GM18907 (cell line): Measurements from ENCODE around the gene ORAI1.
"Not testable (repeated sequence)": the region's sequence is repeated elsewhere in the genome, so short reads cannot be mapped to it uniquely, and the experiment has no call there.

ENCODE experiments used
- ATAC-seq: cut with Tn5 transposase; IDR thresholded peaks from one replicate; pipeline ENCODE4 v1.9.1; 2021; ENCODE audit warnings: mild to moderate bottlenecking, moderate library complexity; ENCODE audit not compliant: unreplicated experiment

Gene ORAI1

GRCh38 chr12:121641343-121641630, 15.0 kb downstream of the ORAI1 start:
- ATAC-seq: no peak

GRCh38 chr12:121648458-121649028, 22.2 kb downstream of the ORAI1 start:
- no peak for ATAC-seq

GRCh38 chr12:121649322-121649721, 23.0 kb downstream of the ORAI1 start:
- no peak for ATAC-seq

GRCh38 chr12:121649819-121650353, 23.6 kb downstream of the ORAI1 start:
- ATAC-seq: no peak

GRCh38 chr12:121651320-121651719, 25.0 kb downstream of the ORAI1 start:
- no peak for ATAC-seq

GRCh38 chr12:121652767-121653497, 26.6 kb downstream of the ORAI1 start:
- ATAC-seq: no peak

GRCh38 chr12:121653999-121654398, 27.7 kb downstream of the ORAI1 start:
- no peak for ATAC-seq

- no peak for ATAC-seq
Measured at GRCh38 chr12:121656122-121656521, 29.8 kb downstream of the ORAI1 start.

GRCh38 chr12:121657305-121658008, 31.1 kb downstream of the ORAI1 start:
- no peak for ATAC-seq

GRCh38 chr12:121661353-121662105, 35.2 kb downstream of the ORAI1 start:
- ATAC-seq: not testable (repeated sequence)

- ATAC-seq: no peak
Measured at GRCh38 chr12:121663610-121663929, 37.2 kb downstream of the ORAI1 start.

GRCh38 chr12:121666829-121667228, 40.5 kb downstream of the ORAI1 start:
- ATAC-seq: not testable (repeated sequence)

GRCh38 chr12:121668750-121669520, 42.6 kb downstream of the ORAI1 start:
- ATAC-seq: no peak

GRCh38 chr12:121669521-121669900, 43.2 kb downstream of the ORAI1 start, which contains the start of gene MORN3:
Gene MORN3, minus strand, starts transcription at chr12:121669654. Its CDS starts 171 bp downstream, at chr12:121669483.
- ATAC-seq: no peak

GRCh38 chr12:121673013-121673511, 46.7 kb downstream of the ORAI1 start:
- no peak for ATAC-seq

GRCh38 chr12:121676190-121676589, 49.9 kb downstream of the ORAI1 start:
- no peak for ATAC-seq

- ATAC-seq: no peak
Measured at GRCh38 chr12:121678305-121678704, 52.0 kb downstream of the ORAI1 start.

- ATAC-seq: no peak
Measured at GRCh38 chr12:121678716-121679300, 52.5 kb downstream of the ORAI1 start.

- not testable (repeated sequence) for ATAC-seq
Measured at GRCh38 chr12:121679661-121680197, 53.4 kb downstream of the ORAI1 start.

- no peak for ATAC-seq
Measured at GRCh38 chr12:121688966-121689365, 62.6 kb downstream of the ORAI1 start.
